Esophagus squamous epithelium (tissue), 5 donors: ENCODE data around the gene TMEM200A. TPM values are rescaled to one million over a fixed set of nuclear protein-coding genes. Genes with fewer than 3 reads are reported as not detected.

Experiments
- DNase-seq: peaks from one replicate; lab custom pipeline; 2025; lab: John Stamatoyannopoulos, UW
- H3K27ac ChIP-seq, 4 donors: fragments of 200-600 bp; sonication (generic); one replicate each; pipeline ENCODE4 v1.5.1; 2016 to 2019; ENCODE audit warnings: mild to moderate bottlenecking in 1 of 4
- H3K27me3 ChIP-seq, 4 donors: fragments of 200-600 bp; sonication (generic); 1 replicate in 3 of 4; 2 replicates in 1 of 4; pipeline versions ENCODE4 v1.5.1 to v1.6.0; 2017 to 2021; ENCODE audit warnings: antibody characterized with exemption in 1 of 4
- H3K36me3 ChIP-seq, 3 donors: fragments of 200-600 bp; sonication (generic); one replicate each; pipeline ENCODE4 v1.5.1; 2016 to 2019
- H3K4me1 ChIP-seq, 3 donors: fragments of 200-600 bp; sonication (generic); one replicate each; pipeline ENCODE4 v1.5.1; 2017 to 2019
- H3K4me3 ChIP-seq, 4 donors: fragments of 200-600 bp; sonication (generic); 1 replicate in 3 of 4; 2 replicates in 1 of 4; pipeline ENCODE4 v1.5.1; 2016 to 2019; ENCODE audit warnings: mild to moderate bottlenecking in 2 of 4, moderate library complexity in 1 of 4
- H3K9me3 ChIP-seq, 3 donors: fragments of 200-600 bp; sonication (generic); one replicate each; pipeline ENCODE4 v1.5.1; 2016 to 2019
- CTCF ChIP-seq, 6 experiments: fragments of 450-650 bp in 4 of 6; fragments of 200-600 bp in 2 of 6; sonication (generic) in 2 of 6; IDR thresholded peaks; one replicate each; pipeline ENCODE4 v1.5.1; 2016 to 2019; ENCODE audit warnings: antibody characterized with exemption in 6 of 6, mild to moderate bottlenecking in 4 of 6, moderate library complexity in 4 of 6
- POLR2A ChIP-seq, 4 donors: fragments of 450-650 bp; IDR thresholded peaks; one replicate each; pipeline ENCODE4 v1.6.1; 2017; ENCODE audit warnings: antibody characterized with exemption in 4 of 4, mild to moderate bottlenecking in 4 of 4, moderate library complexity in 3 of 4
- WGBS, 2 donors: methylation state at CpG; one replicate each; pipeline ENCODE4 v1.1.5; 2018; 5-methylcytosine and 5-hydroxymethylcytosine counted together
- intact Hi-C: fragments of 100-400 bp; cut with DNase I; formaldehyde crosslinking; loops from one replicate; pipeline ENCODE4 v1.15.0; 2022
- total RNA-seq, 4 donors: library from RNA; depleted of rRNA; stranded (reverse); fragments of >200 nt; gene quantifications; one replicate each; pipeline ENCODE4 v1.1.0, GENCODE V29; 2016
- donor health status: DM: yes; HTN: yes; CAD: no.

TMEM200A gene
- total RNA-seq, 4 donors from 2014 or later, result 0.31 to 1.9 (median 0.62) TPM; not detected in 1

- no peak overlapping the region for H3K27ac ChIP-seq
- no peak for TF ChIP-seq CTCF (IDR thresholded peaks at IDR 0.05)
- no peak for TF ChIP-seq POLR2A (IDR thresholded peaks at IDR 0.05)
- 54 to 65% methylated on average over 5 of the region's 5 CpGs for WGBS, 2 donors
- H3K36me3 ChIP-seq, result no peaks in the 10 kb centered on the region
- intact Hi-C loops, result no loop called here
- H3K4me1 ChIP-seq, result no peaks in the 10 kb centered on the region
- no peak for DNase-seq
- H3K9me3 ChIP-seq, result no peaks in the 10 kb centered on the region
- no peak overlapping the region for H3K4me3 ChIP-seq
- H3K27me3 ChIP-seq, result no peaks in the 10 kb centered on the region
Observed at GRCh38 chr6:130453230-130453629, 87.4 kb downstream of the TMEM200A start.

GRCh38 chr6:130457605-130458004 is 91.8 kb downstream of the TMEM200A start:
- Histone ChIP-seq H3K4me3 (no peak overlapping the region), H3K4me1 (no peaks in the 10 kb centered on the region), H3K36me3 (no peaks in the 10 kb centered on the region), H3K27ac (no peak overlapping the region), H3K9me3 (no peaks in the 10 kb centered on the region), H3K27me3 (peaks cover 0 to 6% (median 0%) of the 10 kb centered on the region in 4 donors)
- no peak for DNase-seq
- intact Hi-C loops, result no loop called here
- TF ChIP-seq CTCF (IDR thresholded peaks at IDR 0.05) (no peak), POLR2A (IDR thresholded peaks at IDR 0.05) (no peak)
- WGBS, 2 donors, result 76 to 87% methylated on average over 4 of the region's 4 CpGs

- WGBS, 2 donors, result 76 to 77% methylated on average over 5 of the region's 5 CpGs
- no peak for DNase-seq
- no peaks in the 10 kb centered on the region for H3K4me1 ChIP-seq
- peaks cover 0 to 6% (median 0%) of the 10 kb centered on the region in 4 donors for H3K27me3 ChIP-seq
- TF ChIP-seq POLR2A (IDR thresholded peaks at IDR 0.05), result no peak
- TF ChIP-seq CTCF (IDR thresholded peaks at IDR 0.05), result no peak
- H3K36me3 ChIP-seq, result no peaks in the 10 kb centered on the region
- no peak overlapping the region for H3K4me3 ChIP-seq
- intact Hi-C loops, result no loop called here
- no peak overlapping the region for H3K27ac ChIP-seq
- no peaks in the 10 kb centered on the region for H3K9me3 ChIP-seq
Observed at GRCh38 chr6:130459316-130459715, 93.5 kb downstream of the TMEM200A start.

- DNase-seq, result no peak
- intact Hi-C loops, result no loop called here
- Histone ChIP-seq H3K9me3 (no peaks in the 10 kb centered on the region), H3K4me3 (no peak overlapping the region), H3K4me1 (no peaks in the 10 kb centered on the region), H3K27me3 (peaks cover 0 to 6% (median 0%) of the 10 kb centered on the region in 4 donors), H3K27ac (no peak overlapping the region), H3K36me3 (no peaks in the 10 kb centered on the region)
- TF ChIP-seq CTCF (IDR thresholded peaks at IDR 0.05) (no peak), POLR2A (IDR thresholded peaks at IDR 0.05) (no peak)
- 79 to 89% methylated on average over 1 of the region's 1 CpG for WGBS, 2 donors
Observed at GRCh38 chr6:130460934-130461333, 95.1 kb downstream of the TMEM200A start.

GRCh38 chr6:130466052-130466747 is 100.4 kb downstream of the TMEM200A start:
- intact Hi-C loops, result no loop called here
- no peak for TF ChIP-seq CTCF (IDR thresholded peaks at IDR 0.05)
- WGBS, 2 donors, result 71 to 74% methylated on average over 9 of the region's 9 CpGs
- no peaks in the 10 kb centered on the region for H3K36me3 ChIP-seq
- H3K9me3 ChIP-seq, result no peaks in the 10 kb centered on the region
- no peaks in the 10 kb centered on the region for H3K27me3 ChIP-seq
- H3K4me3 ChIP-seq, result no peak overlapping the region
- no peaks in the 10 kb centered on the region for H3K4me1 ChIP-seq
- no peak for DNase-seq
- H3K27ac ChIP-seq, result no peak overlapping the region
